ENCODE data around the gene SCN1A.
"Not testable (repeated sequence)": the region's sequence is repeated elsewhere in the genome, so short reads cannot be mapped to it uniquely, and the experiment has no call there.

Gene SCN1A

GRCh38 chr2:166081131-166081632 is 46.6 kb downstream of the SCN1A start:
- no peak for DNase-seq (ENCODE audit: low spot score)

- DNase-seq (ENCODE audit: low spot score), result no peak
These were observed 53.4 kb downstream of the SCN1A start for GRCh38 chr2:166074430-166074829.

DNA sequence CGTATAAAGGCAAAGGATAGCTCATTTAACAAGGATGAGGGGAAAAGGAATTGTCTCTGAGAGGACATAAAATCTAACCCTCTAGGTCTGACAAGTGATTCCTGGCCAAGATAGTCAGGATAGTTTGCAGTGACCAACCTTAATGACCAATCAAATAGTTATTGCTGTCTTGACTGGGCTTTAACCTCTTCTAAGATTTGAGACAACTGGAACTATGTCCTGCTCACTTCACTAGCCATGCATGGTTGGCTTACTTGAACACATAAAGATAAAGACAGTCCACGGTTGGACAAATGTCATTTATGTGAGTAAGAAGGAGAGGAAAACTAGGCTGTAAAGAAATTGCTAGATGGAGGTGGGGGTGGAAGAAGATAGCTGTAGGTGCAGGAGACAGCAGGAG is 53.8 kb downstream of the SCN1A start:
- no peak for DNase-seq (ENCODE audit: low spot score)

- DNase-seq (ENCODE audit: low spot score), result no peak
These were observed 57.6 kb downstream of the SCN1A start for GRCh38 chr2:166070231-166070630.

- no peak for DNase-seq (ENCODE audit: low spot score)
These were observed 58.8 kb downstream of the SCN1A start for GRCh38 chr2:166068981-166069380.

DNA sequence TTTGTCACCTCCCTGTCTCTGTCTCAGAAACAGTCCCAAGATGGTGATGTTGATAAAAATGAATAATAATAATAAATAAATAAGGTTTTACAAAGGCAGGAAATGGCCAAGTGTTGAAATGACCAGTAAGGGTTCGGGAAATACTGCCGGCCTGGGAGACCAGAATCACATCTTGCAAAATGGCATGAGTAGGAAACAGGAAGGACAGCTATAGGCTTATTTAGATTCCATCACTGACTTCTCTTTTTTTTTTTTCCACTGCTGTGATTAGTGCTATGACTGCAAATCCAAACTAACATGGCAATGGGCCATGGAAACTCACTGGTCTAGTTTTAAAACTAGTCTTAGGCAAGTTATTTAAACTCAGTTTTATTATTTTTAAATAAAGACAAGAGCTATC is 60.6 kb downstream of the SCN1A start:
- DNase-seq (ENCODE audit: low spot score), result no peak

DNA sequence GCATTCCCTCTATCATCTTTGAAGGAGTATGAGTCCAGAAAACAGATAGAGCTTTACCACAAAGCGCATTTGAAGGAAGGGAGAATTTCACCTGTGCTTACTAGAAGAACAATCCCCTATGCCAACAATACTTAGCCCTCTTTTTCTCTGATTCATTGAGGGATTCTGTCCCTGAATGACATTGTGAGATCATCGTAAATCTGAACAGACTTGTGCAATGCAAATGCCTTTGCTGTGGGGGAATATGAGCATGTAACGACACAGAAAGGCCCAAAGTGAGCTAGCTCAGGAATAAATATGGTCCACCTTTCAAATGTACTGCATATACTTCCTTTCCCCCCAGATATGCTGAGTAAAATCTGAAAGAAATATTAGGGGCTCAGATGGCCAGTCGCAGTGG is 67.6 kb downstream of the SCN1A start:
- no peak for DNase-seq (ENCODE audit: low spot score)

DNA sequence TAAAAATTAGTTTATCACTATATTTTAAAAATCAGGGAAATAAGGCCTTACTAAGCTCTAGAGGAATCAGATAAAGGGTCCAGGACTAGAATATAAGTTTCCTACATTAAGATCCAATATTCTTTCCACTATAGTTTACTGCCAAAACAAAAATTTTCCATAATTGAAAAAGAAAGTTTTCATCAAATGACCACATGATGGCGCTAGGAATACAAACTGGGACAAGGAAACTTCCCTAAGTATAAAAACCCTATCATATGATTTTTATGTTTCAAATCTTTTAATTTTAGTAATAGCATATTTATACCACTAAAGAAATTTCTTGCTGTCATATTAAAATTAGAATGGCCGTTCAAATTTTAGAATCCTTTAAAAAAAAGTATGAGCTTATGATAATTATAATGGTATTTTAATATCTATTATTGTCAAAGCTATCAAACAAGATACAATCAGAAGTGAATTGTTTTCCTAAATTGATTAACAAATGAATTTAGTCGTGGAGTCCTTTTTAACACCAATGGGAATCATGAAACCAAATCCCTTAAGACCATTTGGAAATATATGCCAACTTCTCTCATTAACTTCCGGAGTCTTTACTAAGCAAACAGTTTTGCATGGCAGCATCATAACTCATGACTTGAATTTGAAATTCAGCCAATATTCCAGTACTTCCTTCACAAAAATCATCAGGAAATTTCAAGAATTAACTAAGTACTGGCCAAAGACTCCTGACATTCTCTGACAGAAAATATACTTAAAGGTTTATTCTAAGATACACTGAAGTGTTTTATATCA is 70.3 kb downstream of the SCN1A start:
- peak; percentile 4 for DNase-seq (ENCODE audit: low spot score)

- DNase-seq (ENCODE audit: low spot score), result no peak
These were observed 82.9 kb downstream of the SCN1A start for GRCh38 chr2:166044853-166045483.

DNA sequence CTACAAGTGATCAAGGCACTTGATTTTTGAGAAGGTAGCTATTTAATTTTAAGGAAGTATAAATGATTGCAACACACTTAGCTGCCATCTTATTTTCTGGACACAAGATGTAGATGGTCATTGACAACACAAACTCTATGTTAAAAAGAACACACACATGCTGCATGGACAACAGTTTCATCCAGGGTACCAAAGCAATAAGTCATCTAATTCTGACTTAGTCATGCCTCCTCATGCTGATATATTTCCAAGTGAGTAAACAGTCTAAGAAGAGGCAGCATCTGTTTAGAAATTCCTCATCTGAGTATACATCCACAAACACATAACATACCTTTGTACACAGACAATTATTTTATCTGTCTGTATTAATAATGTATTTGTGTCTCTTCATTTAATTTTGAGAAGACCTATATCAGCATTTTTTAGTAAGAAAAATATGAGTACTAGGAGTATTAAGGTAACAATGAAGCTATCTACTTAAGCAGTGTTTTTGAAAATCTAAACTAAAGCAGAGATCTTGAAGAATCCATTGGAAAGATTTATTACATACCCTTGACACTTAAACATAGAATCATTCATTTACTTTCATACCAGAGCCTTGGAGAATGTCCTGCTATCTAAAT is 84.9 kb downstream of the SCN1A start:
- no peak for DNase-seq (ENCODE audit: low spot score)

GRCh38 chr2:166042356-166042755 is 85.5 kb downstream of the SCN1A start:
- DNase-seq (ENCODE audit: low spot score), result no peak

DNA sequence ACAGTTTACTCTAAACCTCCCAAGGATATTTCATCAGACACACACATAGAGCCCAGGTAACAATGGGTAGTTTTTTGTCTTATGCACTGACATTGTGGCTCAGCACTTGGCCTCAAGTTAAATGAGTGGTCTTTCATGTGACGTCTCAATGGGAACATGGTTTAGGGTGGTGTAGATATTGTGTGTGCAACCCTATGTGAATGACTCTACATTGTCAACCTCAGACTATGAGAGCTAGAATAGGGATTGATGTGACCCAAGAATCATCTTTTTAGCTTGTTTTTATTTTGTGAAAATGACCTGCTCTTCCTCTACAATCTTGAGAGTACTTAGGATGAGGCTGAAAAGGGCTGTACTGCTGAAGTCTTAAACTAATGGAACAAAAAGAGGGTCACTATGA is 86.2 kb downstream of the SCN1A start:
- no peak for DNase-seq (ENCODE audit: low spot score)

DNA sequence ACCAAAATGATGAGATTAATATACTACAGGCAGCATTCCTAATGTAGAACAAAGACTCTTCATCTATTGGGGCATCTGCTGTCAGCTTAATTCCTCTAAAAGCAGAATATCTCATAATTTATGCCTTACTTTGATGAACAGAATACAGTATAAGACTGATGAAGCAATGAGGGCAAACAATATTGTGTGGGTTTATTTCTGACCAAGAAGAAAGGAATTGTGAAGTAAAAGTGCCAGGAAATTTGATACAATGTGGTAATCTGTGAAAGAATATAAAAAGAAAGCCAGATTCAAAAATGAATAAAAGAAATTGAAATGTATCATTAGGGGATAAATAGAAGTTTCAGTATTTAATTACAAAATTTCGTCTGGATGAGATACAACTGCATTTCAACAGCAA is 95.5 kb downstream of the SCN1A start:
- no peak for DNase-seq (ENCODE audit: low spot score)

- no peak for DNase-seq (ENCODE audit: low spot score)
These were observed 96.8 kb downstream of the SCN1A start for GRCh38 chr2:166031054-166031453.

- no peak for DNase-seq (ENCODE audit: low spot score)
These were observed 102.5 kb downstream of the SCN1A start for GRCh38 chr2:166025313-166025712.

GRCh38 chr2:166017208-166017607 is 110.6 kb downstream of the SCN1A start:
- DNase-seq (ENCODE audit: low spot score), result no peak

- DNase-seq (ENCODE audit: low spot score), result no peak
These were observed 113.9 kb downstream of the SCN1A start for GRCh38 chr2:166013878-166014277.

- no peak for DNase-seq (ENCODE audit: low spot score)
These were observed 116.2 kb downstream of the SCN1A start for GRCh38 chr2:166011660-166012059.

DNA sequence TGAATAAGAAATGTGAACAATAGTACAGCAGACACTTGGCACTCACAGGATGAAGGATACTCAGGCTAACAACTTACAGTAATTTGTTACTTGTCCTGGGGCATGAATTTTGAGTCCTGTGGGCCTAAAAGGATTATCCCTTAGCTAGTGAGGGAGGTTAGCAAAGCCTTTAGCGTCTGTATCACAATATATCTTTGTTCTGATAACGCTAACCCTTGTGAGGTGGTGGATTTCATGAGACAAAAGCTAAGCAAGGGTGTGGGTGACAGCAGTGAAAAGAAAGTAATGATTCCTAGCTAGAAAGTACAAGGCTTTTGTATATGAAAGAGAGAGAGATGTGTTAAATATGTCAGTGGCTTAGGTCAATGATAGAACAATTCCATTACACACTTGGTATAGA is 127.4 kb downstream of the SCN1A start:
- DNase-seq (ENCODE audit: low spot score), result no peak

DNA sequence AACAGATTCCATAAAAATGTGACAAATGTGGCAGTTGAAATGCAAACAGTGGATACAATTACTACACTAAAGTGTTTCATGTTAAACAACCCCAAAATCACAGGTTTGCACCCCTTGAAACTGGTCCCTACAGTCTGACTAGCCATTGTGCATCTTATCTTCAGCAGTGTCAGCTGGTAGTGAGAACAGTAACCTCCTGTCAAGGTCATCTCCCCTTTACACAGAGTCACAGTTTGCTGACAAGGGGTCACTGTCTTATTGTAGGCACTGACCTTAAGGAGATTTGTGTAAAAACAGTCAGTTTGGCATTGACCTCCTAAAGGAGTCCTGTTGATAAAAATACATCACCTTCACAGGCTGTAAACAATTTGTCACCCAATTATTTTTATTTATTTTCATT is 137.0 kb downstream of the SCN1A start:
- DNase-seq (ENCODE audit: low spot score), result no peak

GRCh38 chr2:165989851-165990250 is 138.0 kb downstream of the SCN1A start:
- no peak for DNase-seq (ENCODE audit: low spot score)

DNA sequence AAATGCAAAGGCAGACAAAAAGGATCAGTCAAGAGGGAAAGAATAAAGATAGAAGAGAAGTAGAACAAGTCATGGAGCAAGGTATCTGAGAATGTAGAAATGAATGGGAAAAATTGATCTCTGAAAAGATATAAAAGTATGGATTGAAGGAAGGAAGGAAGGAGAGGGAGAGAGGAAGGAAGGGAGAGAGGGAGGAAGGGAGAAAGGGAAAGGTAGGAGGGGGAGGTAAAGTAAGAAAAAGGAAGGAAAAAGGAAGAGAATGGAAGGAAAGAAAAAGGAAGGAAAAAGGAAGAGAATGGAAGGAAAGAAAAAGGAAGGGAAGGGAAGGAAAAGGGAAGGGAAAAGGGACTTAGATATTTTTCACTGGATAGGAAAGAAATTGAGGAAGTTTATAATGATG is 142.7 kb downstream of the SCN1A start:
- DNase-seq (ENCODE audit: low spot score), result no peak

GRCh38 chr2:165972161-165972560 is 155.7 kb downstream of the SCN1A start:
- not testable (repeated sequence) for DNase-seq (ENCODE audit: low spot score)

All from AG08396 (cell line).